HG02981 (cell line): ENCODE results near the gene NDUFAF3.

Experiments
- ATAC-seq: cut with Tn5 transposase; IDR thresholded peaks from one replicate; pipeline ENCODE4 v1.9.1; 2021; ENCODE audit warnings: mild to moderate bottlenecking, moderate library complexity; ENCODE audit not compliant: unreplicated experiment

NDUFAF3 gene

DNA sequence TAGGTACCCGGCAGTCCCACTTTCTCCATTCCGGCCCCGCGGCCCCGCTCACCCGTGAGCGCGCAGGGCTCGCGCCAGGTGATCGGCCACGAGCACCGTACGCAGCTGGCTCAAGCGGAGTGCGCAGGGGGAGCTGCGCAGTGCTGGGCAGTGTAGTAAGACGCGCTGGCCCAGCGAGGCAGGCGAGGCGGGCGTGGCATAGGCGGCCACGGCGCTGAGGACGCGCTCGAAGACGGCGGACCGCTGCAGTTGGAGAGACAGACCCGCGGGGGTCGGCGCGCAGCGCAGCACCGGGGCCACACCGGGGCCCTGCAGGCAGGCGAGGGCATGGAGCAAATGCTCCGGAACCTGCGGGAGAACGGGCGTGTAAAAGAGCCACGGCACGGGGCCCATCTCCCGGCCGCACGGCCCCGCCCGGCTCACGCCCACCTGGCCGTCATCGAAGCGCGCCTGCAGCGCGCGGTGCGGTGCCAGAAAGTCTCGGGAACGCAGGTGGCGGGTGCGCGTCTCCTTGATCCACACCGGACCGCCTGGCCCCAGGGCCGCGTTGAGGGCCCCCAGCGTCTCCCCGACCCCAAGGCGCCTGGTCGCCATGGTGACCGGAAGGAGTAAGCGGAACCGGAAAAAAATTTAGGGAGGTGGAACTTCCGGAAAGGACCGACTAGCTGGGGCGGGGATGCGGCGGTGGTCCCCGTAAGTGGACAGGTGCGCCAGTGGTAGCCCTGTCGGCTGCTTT is 3.8 kb upstream of the NDUFAF3 start, which contains the start of gene DALRD3:
TSS of gene DALRD3 (minus strand) at position 610 of the 736 bp plus-strand sequence. CDS start at position 594, 16 bp downstream.
- ATAC-seq: no peak

DNA sequence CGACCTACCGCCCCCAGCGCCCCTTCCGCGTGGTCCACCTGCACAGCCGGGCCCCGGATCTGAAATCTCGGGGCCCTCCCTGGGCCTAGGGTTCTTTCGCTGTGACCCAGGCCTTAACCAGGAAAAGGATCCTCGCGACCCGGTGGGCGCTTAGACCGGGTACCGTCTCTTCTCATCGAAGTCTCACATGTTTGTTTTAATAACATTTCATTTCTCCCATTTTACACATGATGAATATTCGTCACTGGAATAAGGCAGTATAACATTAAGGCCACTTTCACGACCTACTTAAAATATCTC is 3.3 kb upstream of the NDUFAF3 start:
- ATAC-seq: no peak

- no peak for ATAC-seq
These were observed 2.0 kb upstream of the NDUFAF3 start for GRCh38 chr3:49019941-49020329.

- no peak for ATAC-seq
These were observed 1.4 kb upstream of the NDUFAF3 start for GRCh38 chr3:49020330-49021212.

DNA sequence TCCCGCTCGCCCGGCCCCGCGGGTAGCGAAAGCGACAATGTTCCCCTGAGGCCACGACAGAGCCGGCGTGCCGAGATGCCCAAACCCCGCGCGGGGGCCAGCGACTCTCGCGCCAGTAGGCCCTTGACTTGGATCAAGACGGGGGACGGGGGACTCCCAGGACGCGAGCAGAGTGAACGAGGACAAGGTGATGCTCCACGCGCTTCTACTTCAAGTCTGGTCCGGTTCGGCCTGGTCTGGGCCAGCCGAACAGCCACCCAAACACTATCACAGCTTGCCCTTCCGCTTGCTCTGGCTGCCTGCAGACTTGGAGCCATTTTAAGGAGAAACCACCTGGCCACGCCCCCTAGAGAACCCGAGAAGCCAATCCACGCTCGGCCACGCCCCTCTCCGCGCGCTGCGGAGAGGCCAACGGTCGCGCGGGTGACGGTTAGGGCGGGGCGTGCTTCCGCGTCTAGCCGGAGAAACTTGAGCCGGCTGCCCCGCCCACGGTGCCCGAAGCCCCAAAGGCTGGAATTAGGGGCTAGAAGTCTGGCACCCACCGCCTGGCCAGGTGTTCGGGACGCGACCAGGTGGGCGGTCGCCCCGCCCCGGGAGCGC is 608 bp upstream of the NDUFAF3 start:
- peak; percentile 44 for ATAC-seq

GRCh38 chr3:49022688-49023171 is 809 bp downstream of the NDUFAF3 start:
- ATAC-seq: no peak

- ATAC-seq: no peak
These were observed 1.9 kb downstream of the NDUFAF3 start for GRCh38 chr3:49023775-49024174.

GRCh38 chr3:49024449-49024848 is 2.5 kb downstream of the NDUFAF3 start:
- no peak for ATAC-seq

DNA sequence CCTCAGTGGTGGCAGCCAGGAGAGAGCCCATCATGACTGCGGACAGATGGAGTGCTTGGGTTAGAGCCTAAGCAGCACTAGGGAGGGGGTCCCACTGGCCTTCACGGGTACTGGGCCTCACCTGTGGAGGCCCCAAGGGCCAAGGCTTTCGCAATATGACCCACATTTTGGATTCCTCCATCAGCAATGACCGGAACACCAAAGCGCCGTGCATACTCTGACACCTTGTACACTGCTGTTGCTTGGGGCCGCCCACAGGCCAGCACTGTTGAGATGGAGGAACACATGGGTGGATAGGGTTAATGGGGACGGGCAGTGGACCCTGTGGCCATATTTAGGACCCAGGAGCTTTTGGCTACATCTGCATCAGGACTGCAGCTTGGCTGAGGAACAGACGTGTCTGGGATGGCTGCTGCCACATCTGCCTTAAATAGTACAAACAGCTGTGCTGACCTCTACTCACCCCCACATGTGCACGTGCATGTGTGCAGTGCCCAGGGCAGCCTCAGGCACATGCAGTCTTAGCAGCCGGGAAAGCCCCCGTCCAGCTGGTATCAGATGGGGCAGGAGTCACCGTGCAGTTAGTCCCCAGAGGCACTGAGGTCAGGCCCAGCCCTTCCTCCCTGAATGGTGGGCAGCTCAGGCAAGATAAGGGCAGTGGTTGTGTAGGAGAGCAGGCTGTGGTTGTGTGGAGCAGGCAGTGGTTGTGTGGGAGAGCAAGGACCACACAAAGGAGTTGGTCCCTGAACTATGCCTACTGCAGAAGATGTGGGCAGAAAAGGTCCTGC is 3.3 kb downstream of the NDUFAF3 start:
- ATAC-seq: no peak

DNA sequence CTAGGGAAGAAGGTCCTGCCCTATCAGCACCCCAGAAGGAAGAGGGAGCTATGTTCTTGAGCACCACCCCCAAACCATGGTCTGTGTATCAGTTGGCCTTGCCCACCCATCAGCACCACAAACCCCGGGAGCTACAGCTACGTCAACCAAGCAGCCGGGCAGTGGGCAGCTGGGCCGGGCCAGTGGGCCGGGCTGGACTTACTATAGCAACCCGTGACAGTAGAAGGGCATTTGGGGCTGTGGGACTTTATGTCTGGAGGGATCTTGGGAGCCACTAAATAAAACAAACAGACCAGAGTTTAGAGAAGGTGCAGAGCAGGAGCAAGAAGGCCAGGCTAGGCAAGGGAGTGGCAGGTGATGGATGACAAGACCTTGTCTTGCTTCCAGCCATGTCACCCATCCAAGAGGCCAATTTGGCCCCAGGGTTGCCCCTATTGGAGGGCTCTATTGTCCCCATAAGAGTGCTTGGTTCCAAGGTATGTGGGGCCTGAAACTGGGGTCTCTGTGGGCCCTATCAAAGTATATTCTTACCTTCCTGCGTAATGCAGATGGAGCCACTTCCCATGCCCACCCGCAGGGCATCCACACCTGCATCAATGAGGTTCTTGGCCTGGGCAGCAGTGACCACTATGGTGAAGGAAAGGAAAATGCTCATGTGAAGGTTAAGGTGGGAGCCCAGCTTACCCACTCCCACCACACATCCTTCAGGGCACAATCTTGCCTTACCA is 4.0 kb downstream of the NDUFAF3 start:
- no peak for ATAC-seq

DNA sequence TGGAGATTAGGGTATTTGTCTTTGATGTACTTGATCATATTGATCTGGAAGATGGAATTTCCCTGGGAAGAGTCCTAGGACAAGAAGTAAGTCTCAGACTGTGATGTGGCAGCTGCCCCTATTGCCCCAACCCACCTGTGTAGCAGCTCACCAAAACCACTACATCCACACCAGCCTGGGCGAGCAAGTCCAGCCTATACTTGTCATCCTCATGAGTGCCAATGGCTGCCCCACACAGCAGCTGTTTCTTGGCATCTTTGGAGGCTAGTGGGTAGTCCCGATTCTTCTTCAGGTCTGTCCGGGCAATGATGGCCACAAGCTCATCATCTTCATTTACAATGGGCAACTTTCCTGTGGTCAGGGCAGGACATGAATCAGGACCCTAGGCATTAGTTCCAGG is 4.6 kb downstream of the NDUFAF3 start:
- no peak for ATAC-seq

GRCh38 chr3:49027634-49028033 is 5.7 kb downstream of the NDUFAF3 start:
- no peak for ATAC-seq

GRCh38 chr3:49028298-49028672 is 6.4 kb downstream of the NDUFAF3 start:
- ATAC-seq: no peak

DNA sequence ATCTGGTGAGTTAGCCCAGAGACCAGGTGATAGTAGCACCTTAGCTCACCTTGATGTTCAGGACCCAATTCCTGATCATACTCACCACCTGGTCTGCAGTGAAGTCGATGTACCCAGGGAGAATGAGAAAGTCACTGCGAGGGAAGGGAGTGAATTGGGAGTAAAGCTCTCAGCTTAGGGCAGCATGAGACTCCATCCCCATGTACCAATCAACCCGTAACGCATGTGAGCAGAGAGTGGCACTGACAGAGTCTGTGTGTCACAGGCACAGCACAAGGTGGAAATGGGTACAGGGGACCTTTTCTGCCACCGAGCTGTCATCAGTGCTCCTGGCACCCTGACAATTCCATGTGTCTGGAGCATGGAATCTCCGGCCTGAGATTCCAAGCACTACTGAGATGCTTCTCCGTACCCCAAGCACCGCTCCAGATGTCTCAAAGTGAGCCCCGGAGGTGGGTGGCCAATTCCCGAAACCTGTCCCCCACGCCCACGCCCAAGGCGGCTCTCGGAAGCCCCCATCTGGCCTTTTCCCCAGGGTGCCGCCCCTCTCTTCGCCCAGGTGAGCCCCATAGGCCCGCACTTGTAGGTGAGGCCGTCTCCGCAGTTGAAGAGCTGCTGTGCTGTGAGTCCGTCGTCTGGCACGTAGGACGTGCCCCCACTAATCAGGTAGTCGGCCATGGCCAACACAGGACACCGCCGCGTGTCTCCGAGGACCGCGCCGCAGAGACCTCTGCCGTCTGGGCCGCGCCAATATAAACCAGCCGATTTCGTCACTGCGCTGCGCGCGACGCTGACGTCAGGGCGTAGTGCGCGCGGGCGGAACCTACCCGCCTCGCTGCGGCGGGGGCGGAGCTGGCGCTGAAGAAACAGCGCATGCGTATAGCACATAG is 7.0 kb downstream of the NDUFAF3 start, which contains the start of gene IMPDH2:
TSS of gene IMPDH2 (minus strand) at position 726 of the 890 bp plus-strand sequence. CDS start at position 678, 48 bp downstream.
- peak; percentile 88 for ATAC-seq

DNA sequence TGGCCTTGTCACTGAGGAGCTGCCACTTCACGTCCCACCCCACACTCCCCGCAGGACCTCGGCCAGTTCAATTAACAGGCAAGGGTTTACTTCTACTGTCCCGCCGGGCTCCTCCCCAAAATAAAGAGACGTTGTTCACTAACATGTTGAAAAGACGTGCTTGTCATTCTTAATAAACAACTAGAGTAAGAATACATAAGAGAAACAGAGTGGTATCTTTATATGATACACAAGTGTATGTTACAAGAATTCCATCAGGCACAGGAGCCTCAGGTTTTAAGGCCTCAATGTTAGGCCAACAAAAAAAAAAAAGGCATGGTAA is 7.6 kb downstream of the NDUFAF3 start:
- ATAC-seq: no peak

DNA sequence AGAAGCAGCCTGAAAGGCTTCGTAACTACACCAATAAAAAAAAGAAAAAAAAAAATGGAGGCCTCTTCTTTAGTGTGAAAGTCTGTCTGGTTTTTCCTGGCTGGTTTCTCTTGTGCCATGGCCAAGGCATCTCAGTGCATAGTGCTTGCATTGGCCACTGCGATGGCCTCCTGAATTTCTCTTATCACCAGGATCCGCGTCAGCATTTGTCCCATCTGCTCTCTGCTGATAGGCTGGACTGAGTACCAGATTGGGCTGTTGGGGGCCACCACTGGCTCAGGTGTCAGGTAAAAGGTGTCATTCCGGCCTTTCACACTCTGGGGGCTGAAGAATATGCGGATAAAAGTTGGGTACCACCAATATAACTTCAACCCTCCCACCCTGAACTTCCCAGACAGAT is 8.4 kb downstream of the NDUFAF3 start:
- no peak for ATAC-seq

GRCh38 chr3:49032646-49033304 is 10.9 kb downstream of the NDUFAF3 start:
- no peak for ATAC-seq

- ATAC-seq: no peak
These were observed 12.7 kb downstream of the NDUFAF3 start for GRCh38 chr3:49034650-49035049.

DNA sequence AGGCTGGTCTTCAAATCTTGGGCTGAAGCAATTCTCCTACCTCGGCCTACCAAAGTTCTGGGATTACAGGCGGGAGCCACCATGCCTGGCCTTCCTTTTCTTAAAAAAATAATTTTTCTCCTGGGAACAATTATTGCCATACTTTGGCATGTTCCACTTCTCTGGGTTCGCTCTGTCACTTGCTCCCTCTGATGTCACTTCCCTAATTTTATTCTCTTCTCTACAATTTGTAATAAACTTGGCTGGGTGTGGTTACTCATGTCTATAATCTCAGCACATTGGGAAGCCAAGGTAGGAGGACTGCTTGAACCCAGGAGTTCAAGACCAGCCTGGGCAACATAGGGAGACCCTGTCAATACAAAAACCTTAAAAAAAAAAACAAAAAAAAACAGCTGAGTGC is 13.4 kb downstream of the NDUFAF3 start:
- ATAC-seq: no peak
